IPS-20b (cell line): ENCODE results near the gene MAFG.
A peak's percentile ranks its signal among the peaks of the same experiment; 100 is the strongest.

Experiments
- H3K27ac ChIP-seq: one replicate; pipeline ENCODE4 v1.5.1; 2013; ENCODE audit warnings: low read length
- H3K27me3 ChIP-seq: 2 replicates; pipeline ENCODE4 v1.6.1; 2013; ENCODE audit warnings: mild to moderate bottlenecking, low read length, inconsistent platforms; ENCODE audit not compliant: insufficient read depth
- H3K36me3 ChIP-seq: 2 replicates; pipeline ENCODE4 v1.6.1; 2013; ENCODE audit warnings: low read depth, mild to moderate bottlenecking, inconsistent platforms, low read length, moderate library complexity; ENCODE audit not compliant: insufficient read depth
- H3K4me1 ChIP-seq: 2 replicates; pipeline ENCODE4 v1.6.1; 2013; ENCODE audit warnings: mild to moderate bottlenecking, control low read depth, inconsistent platforms, low read length, moderate library complexity; ENCODE audit not compliant: insufficient read depth
- H3K4me3 ChIP-seq: 2 replicates; pipeline ENCODE4 v1.5.1; 2013; ENCODE audit warnings: mild to moderate bottlenecking, low read length, inconsistent platforms
- H3K9ac ChIP-seq: 2 replicates; pipeline ENCODE4 v1.6.1; 2013; ENCODE audit warnings: low read depth, mild to moderate bottlenecking, inconsistent platforms, low read length, moderate library complexity
- H3K9me3 ChIP-seq: 2 replicates; pipeline ENCODE4 v1.6.1; 2013; ENCODE audit warnings: mild to moderate bottlenecking, low read depth, low read length, inconsistent platforms; ENCODE audit not compliant: insufficient read depth

The MAFG gene

GRCh38 chr17:81870131-81870980 is 57.2 kb downstream of the MAFG start:
- H3K27ac ChIP-seq, result no peak overlapping the region
- no peaks in the 10 kb centered on the region for H3K9me3 ChIP-seq
- peak overlapping the region; percentile 81; the same call in 1 of the 2 replicates for H3K9ac ChIP-seq
- no peaks in the 10 kb centered on the region for H3K4me1 ChIP-seq
- H3K27me3 ChIP-seq, result no peaks in the 10 kb centered on the region
- peak overlapping the region; percentile 89 for H3K4me3 ChIP-seq
- peaks cover 14% of the 10 kb centered on the region; the same call in 1 of the 2 replicates for H3K36me3 ChIP-seq

GRCh38 chr17:81869221-81870130 is 58.1 kb downstream of the MAFG start:
- Histone ChIP-seq H3K27me3 (no peaks in the 10 kb centered on the region), H3K27ac (no peak overlapping the region), H3K4me3 (peak overlapping the region; percentile 89), H3K9me3 (no peaks in the 10 kb centered on the region), H3K9ac (peak overlapping the region; percentile 81), H3K36me3 (peaks cover 17% of the 10 kb centered on the region; the same call in 1 of the 2 replicates), H3K4me1 (no peaks in the 10 kb centered on the region)

GRCh38 chr17:81868674-81869220 is 58.8 kb downstream of the MAFG start:
- Histone ChIP-seq H3K27ac (no peak overlapping the region), H3K27me3 (no peaks in the 10 kb centered on the region), H3K4me1 (no peaks in the 10 kb centered on the region), H3K36me3 (peaks cover 24% of the 10 kb centered on the region), H3K9ac (no peak overlapping the region), H3K9me3 (no peaks in the 10 kb centered on the region), H3K4me3 (no peak overlapping the region)
